ENCODE data around the gene ZBTB7C.

ZBTB7C gene

DNA sequence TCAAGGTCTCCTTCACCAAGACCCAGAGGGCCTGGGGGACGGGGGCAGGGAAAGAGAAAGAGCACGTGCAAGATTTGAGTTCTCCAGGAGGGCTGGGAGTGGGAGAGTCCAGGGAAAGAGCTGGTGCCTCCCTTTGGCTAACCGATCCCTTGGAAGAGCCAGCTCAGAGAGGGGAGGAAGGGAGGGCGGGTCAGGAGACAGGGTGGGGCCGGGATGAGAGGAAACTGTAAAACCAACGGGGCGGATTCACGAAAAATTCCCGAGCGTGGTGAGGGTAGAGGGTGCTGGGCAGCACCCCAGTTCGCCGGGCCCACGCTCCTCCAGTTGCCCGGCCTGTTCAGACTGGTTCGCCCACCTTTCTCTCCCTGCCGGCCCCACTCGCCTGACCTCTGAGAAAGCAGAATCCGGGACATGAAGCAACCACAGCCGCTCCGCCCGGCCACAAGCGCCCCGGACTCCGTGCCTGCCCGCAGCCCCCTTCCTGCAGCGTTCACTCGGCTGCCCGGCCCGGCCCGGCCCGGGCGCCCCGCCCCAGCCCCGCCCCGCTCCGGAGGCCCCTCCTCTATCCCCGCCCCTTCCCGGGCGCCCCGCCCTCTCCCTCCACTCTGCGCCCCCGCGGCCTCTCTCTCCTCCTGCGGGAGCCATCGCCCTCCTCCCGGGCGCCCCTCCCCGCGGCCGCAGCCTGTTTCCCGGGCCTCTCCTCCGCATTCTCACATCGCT, 247.8 kb downstream of the ZBTB7C start:
- H3K4me3 ChIP-seq (ENCODE audit: low read depth, low read length), result peak overlapping the region; percentile 37

DNA sequence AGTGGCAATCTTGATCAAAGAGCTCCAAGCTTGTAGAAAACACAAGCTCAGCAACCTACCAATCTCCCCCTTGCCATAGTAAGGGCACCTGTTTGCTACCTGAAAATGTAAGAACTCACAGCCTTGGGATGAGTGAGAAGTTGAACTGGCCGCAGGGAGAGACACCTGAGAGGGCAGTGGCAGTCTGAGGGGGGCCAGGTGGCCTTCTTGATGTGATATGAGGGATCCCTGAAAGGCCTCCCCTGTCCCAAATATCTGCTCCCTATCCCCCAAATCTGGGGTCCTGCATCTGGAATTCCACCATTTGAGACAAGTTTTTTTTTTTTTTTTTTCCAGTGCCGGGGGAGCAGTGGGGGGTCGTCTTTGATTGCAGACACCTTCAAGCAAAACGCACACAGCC, 248.6 kb downstream of the ZBTB7C start:
- no peak for DNase-seq (ENCODE audit: low read depth)
- TF ChIP-seq, protein P1, sequence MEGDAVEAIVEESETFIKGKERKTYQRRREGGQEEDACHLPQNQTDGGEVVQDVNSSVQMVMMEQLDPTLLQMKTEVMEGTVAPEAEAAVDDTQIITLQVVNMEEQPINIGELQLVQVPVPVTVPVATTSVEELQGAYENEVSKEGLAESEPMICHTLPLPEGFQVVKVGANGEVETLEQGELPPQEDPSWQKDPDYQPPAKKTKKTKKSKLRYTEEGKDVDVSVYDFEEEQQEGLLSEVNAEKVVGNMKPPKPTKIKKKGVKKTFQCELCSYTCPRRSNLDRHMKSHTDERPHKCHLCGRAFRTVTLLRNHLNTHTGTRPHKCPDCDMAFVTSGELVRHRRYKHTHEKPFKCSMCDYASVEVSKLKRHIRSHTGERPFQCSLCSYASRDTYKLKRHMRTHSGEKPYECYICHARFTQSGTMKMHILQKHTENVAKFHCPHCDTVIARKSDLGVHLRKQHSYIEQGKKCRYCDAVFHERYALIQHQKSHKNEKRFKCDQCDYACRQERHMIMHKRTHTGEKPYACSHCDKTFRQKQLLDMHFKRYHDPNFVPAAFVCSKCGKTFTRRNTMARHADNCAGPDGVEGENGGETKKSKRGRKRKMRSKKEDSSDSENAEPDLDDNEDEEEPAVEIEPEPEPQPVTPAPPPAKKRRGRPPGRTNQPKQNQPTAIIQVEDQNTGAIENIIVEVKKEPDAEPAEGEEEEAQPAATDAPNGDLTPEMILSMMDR (IDR thresholded peaks at IDR 0.05; ENCODE audit: low read depth, low read length, missing control alignments), result no peak
- H3K4me3 ChIP-seq (ENCODE audit: low read depth, low read length), result no peak overlapping the region

More for the DNA sequence above, 247.8 kb downstream of the ZBTB7C start:
- TF ChIP-seq, protein P1 (IDR thresholded peaks at IDR 0.05; ENCODE audit: low read depth, low read length, missing control alignments), result no peak
- no peak for DNase-seq (ENCODE audit: low read depth)

DNA sequence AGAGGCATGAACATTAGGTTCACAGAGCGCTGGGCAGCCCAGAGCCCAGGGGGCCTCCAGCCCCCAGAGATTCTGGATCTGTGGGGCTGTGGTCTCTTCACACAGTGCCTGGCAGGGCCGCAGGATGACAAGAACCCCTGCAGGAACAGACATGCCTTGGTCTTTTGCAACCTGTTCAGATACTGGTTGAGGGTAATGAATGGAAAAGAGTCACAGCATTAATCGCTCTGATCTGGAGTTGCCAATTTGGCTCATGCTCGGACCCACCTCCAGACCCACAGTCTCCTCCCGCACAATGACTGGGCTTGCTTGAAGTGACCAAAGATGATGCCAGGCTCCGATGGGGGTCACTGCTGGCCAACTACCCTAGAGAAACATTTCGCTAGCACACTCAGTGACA, 249.4 kb downstream of the ZBTB7C start:
- TF ChIP-seq, protein P1 (IDR thresholded peaks at IDR 0.05; ENCODE audit: low read depth, low read length, missing control alignments), result no peak
- H3K4me3 ChIP-seq (ENCODE audit: low read depth, low read length), result no peak overlapping the region
- DNase-seq (ENCODE audit: low read depth), result no peak

DNA sequence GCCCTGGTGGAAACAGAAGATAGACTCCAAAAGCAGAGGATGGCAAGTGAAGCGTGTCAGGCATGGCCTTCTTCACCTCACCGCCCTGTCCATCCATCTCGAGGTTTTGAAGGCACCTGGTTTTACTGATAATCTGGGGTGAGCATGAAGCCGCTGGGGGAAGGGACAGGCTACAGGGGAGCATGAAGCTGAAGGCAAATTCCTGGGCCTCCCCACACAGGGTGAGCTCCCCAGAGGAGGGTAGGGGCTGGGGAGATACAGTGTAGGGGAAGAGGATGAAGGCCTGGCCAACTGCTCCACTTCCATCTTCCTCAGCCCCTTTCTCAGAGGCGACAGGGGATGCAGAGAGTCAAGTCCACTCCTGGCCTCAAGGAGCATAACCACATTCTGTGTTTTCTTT, 250.5 kb downstream of the ZBTB7C start:
- TF ChIP-seq, protein P1 (IDR thresholded peaks at IDR 0.05; ENCODE audit: low read depth, low read length, missing control alignments), result no peak
- no peak overlapping the region for H3K4me3 ChIP-seq (ENCODE audit: low read depth, low read length)
- DNase-seq (ENCODE audit: low read depth), result no peak

DNA sequence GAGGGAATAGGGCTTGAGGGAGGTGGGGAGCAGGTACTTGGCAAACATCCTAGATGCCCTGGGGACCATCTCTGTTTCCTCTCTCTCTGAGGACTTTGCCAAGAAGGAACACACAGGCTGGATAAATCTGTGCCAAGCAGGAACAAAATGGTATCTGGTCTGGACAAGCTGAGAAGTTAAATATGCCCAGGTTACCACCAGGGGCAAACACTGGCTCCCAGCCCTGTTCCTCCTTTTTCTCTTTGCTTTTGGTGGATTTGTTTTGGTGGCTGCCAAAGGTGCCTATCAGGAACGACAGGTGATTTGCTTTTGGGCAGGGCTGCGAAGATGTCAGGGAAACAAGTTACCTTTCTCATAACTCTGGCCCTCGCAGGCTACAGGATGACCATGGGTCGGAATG, 251.2 kb downstream of the ZBTB7C start:
- TF ChIP-seq, protein P1 (IDR thresholded peaks at IDR 0.05; ENCODE audit: low read depth, low read length, missing control alignments), result no peak
- H3K4me3 ChIP-seq (ENCODE audit: low read depth, low read length), result no peak overlapping the region
- no peak for DNase-seq (ENCODE audit: low read depth)

DNA sequence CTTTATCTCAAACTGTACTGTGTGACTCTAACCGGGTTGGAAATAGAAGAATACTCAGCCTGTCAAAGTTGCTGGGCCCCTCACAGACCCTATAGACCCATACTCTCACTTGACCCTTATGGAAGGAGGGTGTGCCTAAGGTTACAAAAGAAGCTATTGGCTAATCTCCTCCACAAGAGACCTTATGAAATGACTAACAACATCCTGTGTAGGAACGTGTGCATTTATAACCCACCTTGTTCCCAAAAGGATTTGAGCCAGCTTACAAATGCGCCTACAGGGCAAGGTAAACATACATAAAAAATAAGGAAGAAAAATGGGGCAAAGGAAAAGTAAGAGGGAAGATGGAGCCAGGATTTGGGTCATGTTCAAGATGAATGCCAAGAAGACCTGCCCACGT, 253.3 kb downstream of the ZBTB7C start:
- H3K4me3 ChIP-seq (ENCODE audit: low read depth, low read length), result no peak overlapping the region
- no peak for DNase-seq (ENCODE audit: low read depth)

More for the DNA sequence above, 253.3 kb downstream of the ZBTB7C start:
- TF ChIP-seq, protein P1 (IDR thresholded peaks at IDR 0.05; ENCODE audit: low read depth, low read length, missing control alignments), result no peak
